Glomerular visceral epithelial cell (primary cell): ENCODE data around the gene ASCC1.
"Not testable (repeated sequence)": the region's sequence is repeated elsewhere in the genome, so short reads cannot be mapped to it uniquely, and the experiment has no call there.

Experiments used
- DNase-seq: peaks from one replicate; pipeline ENCODE4 v3.0.0-alpha.2; 2016; ENCODE audit errors: extremely low spot score

ASCC1 gene

DNA sequence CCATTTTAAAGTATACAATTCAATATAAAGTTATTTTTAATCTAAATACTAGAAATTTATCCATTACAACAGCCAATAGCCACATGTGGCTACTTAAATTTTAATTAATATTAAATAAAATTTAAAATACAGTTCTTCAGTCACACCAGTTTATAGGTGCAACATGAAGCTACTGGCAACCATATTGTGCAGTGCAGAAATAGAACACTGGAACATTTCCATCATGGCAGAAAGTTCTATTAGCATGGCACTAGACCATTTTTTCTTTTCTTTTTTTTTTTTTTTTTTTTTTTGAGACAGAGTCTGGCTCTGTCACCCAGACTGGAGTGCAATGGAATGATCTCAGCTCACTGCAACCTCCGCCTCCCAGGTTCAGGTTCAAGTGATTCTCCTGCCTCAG lies 5.2 kb upstream of the ASCC1 start:
- DNase-seq, result no peak

DNA sequence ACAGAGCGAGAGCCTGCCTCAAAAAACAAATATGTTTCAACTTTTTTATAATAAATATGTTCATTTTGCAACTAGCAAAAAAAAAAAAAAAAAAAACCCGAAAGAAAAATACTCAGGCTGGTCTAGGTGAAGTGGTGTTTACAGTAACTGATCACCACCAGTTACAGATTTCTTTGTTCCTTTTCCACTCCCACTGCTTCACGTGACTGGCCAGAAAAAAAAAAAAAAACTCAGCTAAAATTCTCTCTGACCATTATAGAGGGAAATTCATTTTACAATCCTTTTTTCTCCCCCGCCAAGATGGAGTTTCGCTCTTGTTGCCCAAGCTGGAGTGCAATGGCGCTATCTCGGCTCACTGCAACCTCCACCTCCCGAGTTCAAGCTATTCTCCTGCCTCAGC lies 4.6 kb upstream of the ASCC1 start:
- DNase-seq, result no peak

DNA sequence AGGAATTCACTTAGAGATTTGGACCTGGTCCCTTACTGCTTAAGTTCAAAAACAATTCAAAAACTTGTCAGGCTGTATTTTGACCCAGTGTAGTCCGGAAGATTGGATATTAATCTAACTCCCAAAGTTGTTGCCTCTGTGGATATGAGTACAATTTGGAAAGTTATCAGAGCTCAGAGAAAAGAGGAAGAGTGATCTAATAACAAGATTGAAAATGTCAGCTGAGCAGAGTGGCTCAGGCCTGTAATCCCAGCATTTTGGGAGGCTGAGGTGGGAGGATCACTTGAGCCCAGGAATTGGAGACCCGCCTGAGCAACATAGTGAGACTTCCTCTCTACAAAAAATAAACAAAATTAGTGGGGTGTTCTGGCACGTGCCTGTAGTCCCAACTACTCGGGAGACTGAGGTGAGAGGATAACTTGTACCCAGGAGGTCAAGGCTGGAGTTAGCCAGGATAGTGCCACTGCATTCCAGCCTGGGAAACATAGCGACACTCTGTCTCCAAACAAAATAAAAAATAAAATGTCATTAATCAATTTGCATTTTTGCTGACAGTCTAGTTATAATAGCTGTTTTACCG lies 3.2 kb upstream of the ASCC1 start:
- no peak for DNase-seq

DNA sequence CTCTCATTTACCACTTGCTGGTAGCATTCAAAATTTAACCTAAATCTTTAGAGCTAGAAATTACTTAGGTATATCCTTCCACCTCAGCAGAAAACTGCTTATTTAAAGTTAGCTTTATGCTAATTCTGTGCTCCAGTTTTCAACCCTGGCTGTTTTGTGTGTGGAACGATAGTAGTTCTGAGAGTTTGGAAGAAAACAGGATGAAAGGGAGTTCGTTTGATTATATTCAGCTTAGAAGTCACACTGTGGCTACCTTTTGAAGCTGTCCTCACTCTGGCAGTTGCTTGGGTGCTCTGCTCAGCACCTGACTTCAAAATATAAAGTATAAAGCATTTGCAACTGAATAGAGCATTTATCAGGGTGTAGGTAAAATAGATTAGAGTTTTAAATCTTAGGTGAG lies 2.6 kb upstream of the ASCC1 start:
- no peak for DNase-seq

DNA sequence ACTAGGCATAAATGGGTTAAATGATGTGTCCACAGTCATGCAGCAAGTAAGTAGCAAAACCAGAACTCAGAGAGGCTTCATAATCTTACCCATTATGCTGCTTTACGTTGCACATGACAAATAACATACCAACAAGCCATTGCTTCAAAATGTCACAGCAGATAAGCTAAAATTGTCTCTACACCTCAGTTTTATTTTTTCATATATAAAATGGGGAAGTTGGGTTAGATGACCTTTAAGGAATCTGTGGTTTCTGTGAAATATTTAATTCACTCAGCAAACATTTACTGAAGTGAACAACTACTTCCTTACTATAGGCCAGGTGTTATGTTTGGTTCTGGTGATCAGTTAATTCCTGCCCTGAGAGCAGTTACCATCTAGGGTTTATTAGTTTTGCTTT lies 2.2 kb upstream of the ASCC1 start:
- no peak for DNase-seq

DNA sequence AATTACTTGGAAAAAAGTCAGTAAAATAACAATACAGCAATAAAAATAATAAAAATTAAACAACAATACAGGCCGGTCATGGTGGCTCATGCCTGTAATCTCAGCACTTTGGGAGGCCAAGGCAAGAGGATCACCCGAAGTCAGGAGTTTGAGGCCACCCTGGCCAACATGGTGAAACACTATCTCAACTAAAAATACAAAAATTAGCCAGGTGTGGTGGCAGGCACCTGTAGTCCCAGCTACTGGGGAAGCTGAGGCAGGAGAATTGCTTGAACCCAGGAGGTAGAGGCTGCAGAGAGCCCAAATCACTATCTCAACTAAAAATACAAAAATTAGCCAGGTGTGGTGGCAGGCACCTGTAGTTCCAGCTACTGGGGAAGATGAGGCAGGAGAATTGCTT lies 4.2 kb downstream of the ASCC1 start:
- not testable (repeated sequence) for DNase-seq

DNA sequence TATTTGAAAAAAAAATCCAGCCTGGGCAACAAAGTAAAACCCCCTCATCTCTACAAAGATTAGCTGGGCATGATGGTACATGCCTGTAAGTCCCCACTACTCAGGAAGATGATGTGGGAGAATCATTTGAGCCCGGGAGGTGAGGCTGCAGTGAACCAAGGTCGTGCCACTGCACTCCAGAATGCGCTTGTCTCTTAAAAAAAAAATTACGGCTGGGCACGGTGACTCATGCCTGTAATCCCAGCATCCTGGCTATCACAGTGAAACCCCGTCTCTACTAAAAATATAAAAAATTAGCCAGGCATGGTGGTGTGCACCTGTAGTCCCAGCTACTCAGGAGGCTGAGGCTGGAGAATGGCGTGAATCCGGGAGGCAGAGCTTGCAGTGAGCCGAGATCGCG lies 4.7 kb downstream of the ASCC1 start:
- peak; percentile 25 for DNase-seq

DNA sequence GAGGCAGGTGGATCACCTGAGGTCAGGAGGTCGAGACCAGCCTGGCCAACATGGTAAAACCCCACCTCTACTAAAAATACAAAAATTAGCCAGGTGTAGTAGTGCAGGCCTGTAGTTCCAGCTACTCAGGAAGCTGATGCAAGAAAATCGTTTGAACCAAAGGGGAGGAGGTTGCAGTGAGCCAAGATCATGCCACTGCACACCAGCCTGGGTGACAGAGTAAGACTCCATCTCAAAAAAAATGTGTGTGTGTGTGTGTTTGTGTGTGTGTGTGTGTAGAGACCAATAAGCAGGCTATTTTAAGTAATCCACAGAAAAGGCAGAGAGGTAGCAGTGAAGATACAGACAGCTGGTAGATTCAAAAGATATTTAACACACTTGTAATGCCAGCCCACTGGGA lies 7.5 kb downstream of the ASCC1 start:
- not testable (repeated sequence) for DNase-seq

DNA sequence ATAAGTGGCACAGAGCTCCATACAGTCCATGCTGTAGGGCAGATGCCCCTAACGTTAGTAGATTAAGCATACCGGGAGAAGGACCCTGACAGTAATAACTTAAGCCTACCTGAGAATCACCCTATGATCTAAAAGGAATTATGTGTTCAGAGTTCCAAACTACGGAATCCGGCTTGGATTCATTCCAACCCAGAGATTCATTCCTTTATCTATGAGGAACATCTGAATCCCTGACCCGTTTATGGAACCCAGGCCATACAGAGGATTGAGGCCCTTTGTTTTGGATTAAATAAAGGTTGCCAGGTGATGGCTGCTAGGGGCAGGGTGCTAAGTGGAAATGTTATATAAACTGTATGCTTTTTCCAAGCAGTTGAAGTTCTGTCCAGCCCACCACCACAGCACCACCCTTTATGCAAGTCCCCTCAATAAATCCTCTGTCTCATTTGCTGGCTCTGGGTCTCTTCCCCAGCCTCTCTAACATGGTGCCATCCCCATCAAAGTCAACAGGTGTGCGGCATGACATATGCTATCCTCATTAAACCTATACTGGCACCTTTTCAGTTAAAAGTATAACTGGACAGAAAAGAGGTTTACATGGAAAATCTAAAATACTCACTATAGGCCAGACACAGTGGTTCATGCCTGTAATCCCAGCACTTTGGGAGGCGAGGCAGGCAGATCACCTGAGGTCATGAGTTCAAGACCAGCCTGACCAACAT lies 9.4 kb downstream of the ASCC1 start:
- no peak for DNase-seq

DNA sequence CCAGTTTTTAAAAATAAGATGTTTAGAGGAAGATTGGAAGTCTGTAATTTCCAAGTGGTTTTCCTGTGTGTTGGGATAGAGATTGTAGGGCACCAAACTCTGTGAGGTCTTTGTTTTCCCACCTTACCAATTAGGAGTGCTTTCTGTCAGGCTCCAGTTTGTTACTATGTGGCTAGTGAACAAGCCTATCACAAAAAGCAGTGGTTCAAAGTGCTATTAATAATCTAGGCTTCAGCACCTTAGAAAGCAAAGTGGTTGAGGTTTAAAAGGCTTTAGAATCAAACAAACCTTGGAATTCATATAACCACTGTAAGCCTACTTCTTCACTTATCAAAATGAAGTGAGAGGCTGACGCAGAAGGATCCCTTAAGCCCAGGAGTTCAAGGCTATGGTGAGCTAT lies 11.4 kb downstream of the ASCC1 start:
- no peak for DNase-seq

DNA sequence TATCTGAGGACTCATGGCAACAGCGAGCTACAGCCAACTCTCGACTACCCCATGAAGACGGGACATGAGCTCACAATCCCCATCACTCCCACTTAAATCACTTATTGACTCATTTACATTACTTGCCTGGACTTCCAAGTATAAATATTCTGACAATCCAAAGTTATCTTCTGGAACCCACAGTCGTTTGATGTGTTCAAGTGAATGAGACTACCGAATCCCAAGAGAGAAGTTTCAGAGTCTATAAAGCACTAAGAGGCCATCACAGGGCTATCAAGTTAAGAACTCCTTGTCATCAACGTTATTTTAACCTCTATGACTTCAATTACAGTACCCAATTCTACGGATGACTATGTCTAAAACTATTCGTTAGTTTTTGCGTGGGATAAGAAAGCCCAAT lies 11.8 kb downstream of the ASCC1 start:
- no peak for DNase-seq

DNA sequence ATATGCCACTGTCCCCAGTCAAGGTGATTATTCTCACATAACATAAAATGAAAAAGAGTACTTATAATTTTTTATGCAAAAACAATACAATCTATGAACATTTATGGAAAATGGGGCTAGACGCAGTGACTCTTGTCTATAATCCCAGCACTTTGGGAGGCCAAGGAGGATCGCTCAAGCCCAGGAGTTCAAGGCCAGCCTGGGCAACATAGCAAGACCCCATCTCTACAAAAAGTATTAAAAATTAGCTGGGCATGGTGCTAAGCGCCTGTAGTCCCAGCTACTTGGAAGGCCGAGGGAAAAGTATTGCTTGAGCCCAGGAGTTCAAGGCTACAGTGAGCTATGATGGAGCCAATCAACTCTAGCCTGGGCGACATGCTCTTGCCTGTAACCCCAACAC lies 14.8 kb downstream of the ASCC1 start:
- DNase-seq, result no peak

DNA sequence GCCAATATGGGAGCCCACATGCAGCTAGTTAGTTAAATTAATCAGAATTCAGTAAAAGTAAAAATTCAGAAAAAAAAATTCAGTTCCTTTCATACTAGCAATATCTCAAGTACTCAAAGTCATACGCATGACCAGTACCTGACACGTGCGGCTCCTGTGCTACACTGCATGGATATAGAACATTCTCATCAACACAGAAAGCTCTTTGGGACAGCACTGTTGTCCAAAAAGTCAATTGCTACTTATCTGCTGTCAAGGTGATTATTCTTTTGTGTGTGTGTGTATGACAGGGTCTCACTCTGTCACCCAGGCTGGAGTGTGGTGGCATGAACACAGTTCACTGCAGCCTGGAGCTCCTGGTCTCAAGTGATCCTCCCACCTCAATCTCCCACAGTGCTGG lies 15.2 kb downstream of the ASCC1 start:
- DNase-seq, result no peak

DNA sequence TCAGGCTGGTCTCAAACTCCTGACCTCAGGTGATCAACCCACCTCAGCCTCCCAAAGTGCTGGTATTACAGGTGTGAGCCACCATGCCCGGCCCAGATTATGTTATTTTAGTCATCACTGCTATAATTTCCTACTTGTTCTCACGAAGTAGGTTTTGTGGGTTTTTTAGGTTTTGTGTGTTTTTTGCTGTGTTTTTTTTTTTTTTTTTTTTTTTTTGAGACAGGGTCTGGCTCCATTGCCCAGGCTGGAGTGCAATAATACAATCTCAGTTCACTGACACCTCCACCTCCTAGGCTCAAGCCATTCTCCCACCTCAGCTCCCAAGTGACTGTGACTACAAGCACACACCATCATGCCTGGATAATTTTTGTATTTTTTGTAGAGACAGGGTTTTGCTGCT lies 21.1 kb downstream of the ASCC1 start:
- no peak for DNase-seq

DNA sequence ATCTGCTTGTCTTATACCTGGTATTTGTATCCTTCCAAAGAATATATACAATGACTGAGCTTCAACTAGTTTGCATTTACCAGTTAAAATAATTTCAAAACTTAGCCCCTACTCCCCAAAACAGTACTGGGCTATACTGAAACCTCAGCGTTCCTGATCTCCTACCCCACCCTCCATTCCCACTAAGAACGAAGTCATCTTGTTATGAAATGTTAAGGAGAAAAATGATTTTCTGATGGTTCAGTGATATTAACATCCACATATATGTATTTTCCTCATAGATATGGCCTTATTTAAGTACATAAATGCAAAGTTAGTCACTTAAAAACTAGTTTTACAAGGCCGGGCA lies 29.1 kb downstream of the ASCC1 start:
- no peak for DNase-seq

DNA sequence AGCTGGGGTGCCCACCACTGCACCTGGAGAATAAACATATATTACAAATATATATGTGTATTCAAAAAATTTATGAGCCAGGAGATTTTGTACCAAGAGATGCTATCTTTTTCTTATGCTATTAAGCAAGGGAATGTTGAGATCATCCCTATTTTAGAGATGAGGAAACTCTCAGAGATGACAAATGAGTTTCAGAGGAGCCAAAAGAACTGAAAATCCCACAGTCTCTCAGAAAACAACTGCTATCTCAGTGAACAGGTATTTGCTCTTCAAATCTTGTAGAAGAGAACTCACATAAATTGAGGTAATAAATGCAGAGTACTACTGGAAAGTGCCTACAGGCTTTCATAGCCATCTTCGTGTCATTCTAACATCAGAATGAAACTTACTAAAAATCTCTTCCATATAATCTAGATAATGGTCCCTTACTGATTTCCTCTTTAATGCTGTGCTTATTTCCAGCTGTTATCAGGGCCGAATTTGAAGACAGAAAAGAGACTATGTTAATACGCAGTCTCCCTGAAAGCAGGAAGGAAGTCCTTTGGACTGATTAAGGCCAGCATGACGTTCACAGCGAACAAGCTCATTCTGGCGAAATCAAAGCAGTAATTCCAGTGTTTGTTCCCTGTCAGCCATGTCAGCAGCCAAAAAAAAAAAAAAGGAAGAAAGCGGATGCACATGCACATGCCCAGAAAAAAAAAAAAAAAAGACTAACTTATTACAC lies 29.7 kb downstream of the ASCC1 start:
- no peak for DNase-seq

DNA sequence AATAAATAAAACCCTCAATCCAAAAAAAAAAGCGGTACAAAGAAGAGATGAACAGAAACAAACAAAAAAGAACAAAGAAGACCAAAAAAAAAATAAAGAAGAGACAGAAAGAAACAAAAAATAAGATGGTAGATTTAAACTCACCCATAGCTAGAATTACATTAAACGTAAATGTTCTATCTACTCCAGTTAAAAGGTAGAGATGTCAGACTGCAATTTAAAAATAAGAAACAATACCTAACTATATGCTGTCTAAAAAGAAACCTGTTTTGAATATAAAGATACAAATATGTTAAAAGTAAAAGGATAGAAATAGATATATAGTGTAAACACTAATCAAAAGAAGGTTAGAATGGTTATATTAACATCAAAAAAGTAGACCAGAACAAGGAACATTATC lies 31.9 kb downstream of the ASCC1 start:
- DNase-seq, result no peak

DNA sequence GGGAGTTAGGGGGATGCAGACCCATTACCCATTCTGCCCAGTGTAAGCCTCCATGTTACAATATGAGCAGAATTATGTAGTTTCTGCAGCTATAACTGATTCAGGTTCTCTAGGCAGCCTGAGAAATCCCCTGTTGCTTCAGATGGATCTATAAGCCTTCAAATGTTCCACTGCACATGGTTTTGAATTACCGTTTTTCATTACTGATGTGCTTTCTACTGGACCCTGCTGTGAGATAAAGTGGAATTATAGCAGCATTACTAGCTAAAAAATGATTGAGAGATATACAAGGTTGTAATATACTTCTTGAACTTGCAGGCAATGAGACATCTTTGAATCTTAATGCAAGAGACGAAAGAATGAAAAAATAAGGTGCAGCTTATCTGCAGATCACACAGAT lies 38.6 kb downstream of the ASCC1 start:
- no peak for DNase-seq

DNA sequence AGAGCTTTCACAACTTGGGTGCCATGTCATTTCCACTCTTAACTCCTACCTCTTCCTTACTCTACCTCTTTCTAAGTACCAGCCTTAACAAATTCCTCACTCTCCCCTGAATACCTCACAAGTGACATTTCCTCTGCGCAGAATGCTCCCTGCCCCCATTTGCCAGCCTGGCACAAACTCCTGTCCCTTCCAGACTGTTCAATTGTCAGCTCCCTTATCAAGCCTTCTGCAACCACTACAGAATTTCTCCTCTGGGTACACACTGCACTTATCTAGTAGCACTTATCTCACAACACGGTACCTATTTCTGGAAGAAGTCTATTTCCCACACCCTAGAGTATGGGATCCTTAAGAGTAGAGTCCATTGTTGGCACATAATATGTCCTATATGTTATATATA lies 39.4 kb downstream of the ASCC1 start:
- no peak for DNase-seq

DNA sequence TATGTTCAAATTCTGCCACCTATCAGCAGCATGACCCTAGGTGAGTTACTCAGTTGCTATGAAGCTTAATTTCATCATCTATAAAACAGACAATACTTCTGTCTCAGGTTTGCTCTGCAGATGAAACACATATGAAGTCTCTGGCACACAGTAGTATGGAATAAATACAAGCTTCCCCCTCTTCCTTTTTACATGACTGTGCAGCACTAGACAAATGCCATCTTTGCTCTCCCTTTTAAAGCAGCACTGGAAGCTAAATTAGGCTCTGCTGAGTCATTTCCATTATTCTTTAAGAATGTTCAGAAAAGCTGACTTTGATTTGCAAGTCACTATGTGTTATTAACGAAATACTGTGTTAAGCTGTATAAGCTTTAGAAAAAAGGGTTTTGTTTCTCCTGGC lies 40.9 kb downstream of the ASCC1 start:
- DNase-seq, result no peak

DNA sequence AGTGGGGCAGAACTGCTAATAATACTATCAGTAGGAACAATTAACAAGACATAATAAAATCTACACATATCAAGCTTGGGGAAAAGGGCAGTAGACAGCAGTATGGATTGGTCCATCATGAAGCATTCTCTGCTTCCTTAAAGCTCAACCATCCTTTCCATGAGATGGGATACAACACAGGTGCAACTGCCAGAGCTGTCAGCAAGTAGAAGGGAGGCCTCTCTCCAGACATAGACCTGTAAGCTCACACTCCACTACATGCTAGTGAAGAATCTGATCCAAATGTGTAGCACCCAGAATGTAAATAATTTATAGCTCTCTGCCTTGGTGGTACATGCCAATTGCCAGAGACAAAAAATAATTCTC lies 41.8 kb downstream of the ASCC1 start:
- DNase-seq, result no peak

DNA sequence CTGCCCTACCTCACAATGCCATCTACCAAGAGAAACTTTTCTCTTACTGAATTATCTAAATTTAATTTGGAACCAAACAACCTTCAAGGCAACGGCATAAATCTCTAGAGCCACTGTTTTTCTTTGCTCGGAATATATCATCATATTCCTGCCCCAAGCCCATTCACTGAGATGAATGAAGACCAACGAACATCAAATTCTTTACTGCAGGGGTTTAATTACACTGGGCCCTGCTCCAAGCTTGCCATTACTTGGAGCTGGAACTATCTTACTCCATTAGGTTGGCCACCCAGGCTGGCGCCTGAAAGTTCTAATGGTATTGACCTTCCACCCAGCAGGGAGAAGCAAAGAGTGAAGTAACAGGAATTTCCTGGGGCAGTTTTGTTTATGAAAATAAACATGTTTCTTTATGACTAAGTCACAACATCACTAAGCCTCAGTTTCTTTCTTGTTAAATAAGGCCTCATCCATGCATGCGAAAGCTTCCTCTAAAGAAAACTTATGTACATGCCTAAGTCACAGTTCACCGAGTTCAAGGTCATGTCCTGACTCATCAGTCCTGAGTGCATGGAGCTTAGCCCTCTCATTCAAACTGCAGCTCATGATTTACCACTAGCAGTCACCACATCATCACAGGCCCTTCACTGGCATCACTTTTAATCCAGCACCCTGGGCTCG lies 42.3 kb downstream of the ASCC1 start:
- peak; percentile 44 for DNase-seq

DNA sequence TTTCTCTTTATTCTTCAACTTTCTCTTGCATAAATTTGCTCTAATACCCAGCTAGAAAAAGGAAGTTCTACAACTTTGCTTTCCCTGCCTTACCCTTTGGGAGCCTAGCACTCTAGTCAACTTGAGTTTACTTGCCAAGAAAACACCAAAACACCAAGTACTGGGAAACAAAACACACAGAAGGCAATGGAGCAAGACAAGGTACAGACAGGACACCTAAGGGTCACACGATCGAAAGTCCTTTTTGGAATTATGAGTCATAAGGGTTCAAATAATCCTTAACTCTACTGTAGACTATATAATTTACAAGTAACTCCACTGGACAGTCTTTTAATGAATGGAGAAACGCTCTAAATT lies 42.8 kb downstream of the ASCC1 start:
- DNase-seq, result no peak
